Measurements from ENCODE around the gene CALN1.
"Not testable (repeated sequence)": the region's sequence is repeated elsewhere in the genome, so short reads cannot be mapped to it uniquely, and the experiment has no call there.

The CALN1 gene

DNA sequence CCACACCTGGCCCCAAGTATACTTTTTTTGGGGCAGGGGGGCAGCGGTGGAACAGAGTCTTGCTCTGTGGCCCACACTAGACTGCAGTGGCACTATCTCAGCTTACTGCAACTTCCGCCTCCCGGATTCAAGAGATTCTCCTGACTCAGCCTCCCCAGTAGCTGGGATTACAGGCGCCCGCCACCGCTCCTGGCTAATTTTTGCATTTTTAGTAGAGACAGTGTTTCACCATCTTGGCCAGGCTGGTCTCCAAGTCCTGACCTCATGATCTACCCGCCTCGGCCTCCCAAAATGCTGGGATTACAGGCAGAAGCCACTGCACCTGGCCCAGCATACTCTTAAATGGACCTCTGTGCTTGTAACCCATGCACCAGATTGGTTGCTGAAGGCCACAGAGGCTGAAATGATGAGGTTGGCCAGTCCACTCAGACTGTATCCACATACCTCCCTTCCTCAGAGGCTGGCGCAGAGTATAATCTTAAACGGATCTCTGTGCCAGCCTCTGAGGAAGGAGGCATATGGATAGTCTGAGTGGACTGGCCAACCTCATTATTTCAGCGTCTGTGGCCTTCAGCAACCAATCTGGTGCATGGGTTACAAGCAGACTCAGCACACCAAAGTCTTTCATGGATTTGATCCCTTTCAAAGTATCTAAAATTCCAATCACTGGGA, 3.0 kb downstream of the CALN1 start:
- DNase-seq: no peak

DNA sequence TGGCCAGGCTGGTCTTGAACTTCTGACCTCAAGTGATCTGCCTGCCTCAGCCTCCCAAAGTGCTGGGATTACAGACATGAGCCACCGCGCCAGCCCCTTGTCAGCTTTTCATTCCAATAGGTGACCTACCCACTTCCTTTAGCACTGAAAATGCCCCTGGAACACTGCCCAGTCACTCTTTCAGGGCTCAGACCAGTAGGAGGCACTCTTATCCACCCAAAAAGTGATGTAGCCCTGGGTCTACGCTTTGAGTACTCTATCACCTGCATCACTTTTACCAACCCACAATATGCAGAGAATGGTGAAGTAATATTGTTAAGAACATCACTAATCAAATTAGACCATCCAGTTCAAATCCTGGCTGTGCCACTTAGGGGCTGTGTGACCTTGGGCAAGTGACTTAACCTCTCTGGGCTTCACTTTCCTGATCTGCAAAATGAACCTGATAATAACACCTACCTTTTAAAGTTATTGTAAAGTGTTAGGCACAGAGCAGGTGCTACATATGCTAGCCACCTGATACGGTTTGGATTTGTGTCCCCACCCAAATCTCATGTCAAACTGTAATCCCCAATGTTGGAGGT, 5.2 kb downstream of the CALN1 start:
- DNase-seq: no peak

DNA sequence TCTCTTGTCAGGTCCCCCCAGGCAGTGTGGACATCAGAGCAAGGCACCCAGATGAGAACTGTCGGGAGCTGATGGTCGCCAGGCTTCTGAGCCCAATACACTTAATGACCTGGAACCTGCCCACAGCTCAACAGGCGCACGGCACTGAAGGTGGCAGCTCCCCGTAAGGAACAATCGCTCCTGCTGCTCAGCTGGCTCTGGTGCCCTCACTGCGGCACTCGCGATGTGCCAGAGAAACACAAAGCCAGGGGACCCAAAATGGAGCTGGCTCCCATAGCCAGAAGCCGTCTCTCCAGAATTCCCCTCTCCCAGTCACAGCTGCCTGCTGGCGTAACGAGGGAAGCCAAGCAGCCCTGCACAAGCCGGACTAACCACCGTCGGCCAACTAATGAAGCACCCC, 6.3 kb downstream of the CALN1 start:
- no peak for DNase-seq

DNA sequence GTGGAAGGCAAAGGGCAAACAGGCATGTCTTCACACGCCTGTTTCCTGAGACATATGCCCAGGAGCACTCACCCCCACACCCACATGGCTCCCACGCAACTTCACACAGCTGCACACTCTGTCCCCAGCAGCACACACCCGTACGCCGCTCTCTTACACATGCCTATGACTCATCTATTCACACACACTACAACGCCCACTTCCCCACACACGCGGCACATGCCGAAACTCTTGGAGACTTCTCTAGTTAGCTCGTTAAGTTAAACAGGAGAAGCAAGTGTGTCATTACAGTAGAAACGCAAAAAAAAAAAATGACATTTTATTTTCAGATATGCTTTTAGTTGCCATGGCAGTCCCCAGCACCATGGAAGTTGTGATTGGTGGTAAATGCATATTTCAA, 6.7 kb downstream of the CALN1 start:
- DNase-seq: no peak

DNA sequence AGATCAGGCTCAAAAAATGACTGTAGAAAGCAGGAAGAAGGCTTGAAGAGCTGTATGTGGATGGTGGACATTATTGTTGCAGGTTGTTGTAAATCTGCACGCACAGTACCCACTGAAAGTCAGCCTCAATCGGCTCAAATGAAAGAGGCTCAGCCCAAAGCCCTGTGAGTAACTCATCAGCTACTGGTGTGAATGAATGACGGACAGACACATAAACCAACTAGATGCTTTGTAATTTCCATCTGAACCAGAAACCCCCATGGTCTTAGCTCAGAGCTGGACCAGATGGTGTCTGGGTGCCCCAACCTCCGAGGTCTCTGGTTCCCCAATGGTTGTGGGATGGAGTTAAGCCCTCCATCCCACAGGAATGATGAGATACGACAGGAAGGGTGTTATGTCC, 7.4 kb downstream of the CALN1 start:
- no peak for DNase-seq

DNA sequence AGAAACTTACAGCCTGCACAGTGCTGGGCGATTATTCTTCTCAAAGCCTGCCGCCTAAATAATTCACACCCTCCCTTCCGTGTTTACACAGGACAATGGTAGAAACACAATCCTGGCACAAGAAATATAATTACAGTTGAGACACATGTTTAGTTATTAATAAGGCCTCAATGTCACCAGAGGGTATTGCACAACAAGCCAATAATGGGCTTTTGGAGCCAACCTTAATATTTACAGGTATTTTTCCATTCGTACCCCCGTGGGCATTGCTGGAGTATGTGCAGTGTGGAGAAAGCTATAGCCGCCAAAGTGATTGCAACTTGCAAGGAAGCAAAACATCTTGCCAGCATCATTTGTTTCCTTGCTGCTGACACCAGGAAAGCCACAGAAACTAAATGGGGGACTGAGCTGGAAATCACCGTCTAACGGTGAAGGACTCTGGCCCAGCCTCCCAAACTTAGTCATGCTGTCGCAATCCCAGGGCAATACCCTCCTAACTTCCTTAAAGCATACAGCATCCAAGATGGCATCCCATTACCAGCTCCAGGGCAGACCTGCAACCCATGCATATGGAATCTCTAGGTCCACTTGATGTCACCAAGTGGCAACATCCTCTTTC, 8.6 kb downstream of the CALN1 start:
- no peak for DNase-seq

DNA sequence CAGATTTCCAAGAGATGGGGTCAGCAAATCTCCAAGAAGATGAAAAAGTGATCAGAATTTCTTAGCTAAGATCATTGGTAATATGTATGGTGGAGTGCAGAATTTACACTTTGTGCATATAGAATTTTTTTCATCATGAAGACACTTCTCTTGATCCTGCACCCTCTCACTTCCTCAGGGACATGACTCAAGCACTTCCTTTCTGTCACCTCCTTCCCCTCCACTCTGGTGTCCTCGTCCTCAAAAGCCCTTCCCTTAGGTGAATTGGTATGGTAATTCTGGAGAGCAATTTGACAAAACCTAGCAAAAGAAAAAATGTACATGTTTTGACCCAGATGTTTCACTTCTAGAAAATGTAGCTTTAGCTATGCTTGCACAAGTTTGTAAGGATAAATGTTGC, 18.1 kb downstream of the CALN1 start:
- DNase-seq: no peak

DNA sequence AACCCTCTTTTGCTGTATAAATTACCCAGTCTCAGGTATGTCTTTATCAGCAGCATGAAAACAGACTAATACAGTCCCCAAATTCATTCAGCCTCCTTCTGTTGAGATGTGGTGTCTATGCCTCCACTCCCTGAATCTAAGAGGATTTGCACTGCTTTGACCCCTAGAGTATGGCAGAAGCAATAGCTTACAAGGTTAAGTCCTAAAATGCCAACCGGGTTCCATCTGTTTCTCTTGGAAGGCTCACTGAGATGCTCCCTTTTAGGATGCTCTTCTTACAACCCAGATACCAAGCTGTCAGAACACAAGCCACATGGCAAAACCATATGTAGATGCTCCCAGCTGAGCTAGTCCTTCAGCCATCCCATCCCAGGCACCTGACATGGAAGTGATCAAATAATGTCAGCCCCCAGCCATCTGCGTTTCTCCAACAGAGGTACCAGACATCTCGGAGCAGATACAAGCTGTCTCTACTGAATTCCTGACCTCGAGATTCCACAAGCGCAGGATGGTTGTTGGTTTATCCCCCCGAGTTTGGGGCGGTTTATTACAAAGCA, 20.2 kb downstream of the CALN1 start:
- DNase-seq: no peak

DNA sequence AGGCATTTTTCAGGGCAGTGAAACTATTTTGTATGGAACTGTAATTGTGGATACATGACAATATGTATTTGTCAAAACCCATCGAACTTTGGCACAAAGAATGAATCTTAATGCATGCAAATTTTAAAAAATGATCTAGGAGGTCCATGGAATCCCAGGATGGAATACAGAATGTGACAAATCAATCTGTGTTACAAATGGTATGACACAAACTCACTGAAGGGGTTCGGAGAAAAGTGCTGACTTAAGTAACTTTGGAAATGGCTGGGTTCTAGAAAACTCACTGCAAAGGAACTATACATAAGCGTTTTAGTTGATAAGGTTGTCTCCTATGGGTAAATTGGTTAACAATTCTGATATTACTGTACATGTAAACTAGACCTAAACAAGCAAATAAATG, 26.0 kb downstream of the CALN1 start:
- DNase-seq: no peak

DNA sequence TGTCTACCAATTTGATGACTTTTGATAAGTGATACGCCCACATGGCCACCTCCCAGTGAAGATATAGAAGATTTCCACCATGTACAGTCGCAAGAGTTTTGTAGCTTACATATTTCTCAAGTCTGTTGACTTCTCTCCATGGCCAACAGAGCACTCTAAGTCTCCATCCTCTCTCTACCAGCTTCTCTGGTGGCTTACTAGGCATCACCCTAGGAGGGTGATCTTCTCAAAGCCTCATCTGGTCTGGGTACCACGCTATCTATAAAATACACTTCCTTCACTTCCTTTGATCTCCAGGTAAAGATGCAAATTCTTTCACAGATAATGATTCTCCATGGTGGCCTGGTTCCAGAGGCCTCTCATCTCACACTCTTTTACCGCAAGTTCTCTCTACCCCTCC, 49.9 kb downstream of the CALN1 start:
- no peak for DNase-seq

DNA sequence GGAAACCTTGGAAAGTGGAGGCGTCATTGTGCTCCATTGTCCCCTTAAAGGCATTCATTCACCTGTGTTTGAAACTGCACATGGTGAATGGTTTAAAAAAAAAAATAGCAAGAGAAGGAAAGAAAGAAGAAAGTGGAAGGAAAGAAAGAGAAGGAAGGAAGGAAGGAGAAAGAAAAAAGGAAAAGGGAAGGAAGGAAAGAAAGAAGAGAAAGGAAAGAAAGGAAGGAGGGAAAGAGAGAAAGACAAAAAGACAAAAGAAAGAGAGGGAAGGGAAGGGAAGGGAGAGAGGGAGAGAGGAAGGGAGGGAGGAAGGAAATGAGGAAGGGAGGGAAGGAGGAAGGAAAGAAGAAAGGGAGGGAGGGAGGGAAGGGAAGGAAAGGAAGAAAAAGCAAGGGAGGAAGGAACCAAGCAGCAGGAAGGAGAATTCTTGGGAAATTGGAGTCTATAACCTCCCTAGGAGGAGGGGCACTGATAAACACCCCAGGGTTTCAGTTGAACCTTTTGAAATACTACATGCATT, 66.9 kb downstream of the CALN1 start:
- DNase-seq: no peak

DNA sequence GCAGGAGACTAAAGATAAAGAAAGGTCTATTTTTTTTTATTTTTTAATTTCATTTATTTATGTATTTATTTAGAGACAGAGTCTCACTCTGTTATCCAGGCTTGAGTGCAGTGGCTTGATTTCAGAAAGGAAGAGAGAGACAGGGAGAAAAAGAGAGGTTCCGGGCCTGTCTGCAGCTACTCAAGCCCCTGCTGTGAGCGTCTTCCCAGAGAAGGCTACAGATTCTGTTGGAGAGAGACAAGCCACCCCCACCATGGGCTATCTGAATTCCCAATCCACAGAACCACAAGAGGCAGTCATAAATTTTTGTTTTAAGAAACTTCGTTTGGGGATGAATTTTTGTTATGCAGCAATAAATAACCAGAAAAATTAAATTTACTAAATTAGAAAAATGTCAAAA, 68.1 kb downstream of the CALN1 start:
- no peak for DNase-seq

DNA sequence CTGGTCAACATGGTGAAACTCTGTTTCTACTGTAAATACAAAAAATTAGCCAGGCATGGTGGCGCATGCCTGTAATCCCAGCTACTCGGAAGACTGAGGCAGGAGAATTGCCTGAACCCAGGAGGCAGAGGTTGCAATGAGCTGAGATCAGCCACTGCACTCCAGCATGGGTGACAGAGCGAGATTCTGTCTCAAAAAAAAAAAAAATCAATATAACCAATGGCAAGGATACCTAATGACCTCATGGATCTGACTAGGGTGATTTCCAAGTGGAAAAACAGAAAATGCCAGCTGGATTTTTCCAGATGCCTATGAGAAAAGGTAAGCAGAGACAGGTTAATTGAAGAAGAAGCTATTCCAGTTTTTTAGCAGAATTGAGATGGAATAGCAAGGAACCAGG, 68.8 kb downstream of the CALN1 start:
- DNase-seq: not testable (repeated sequence)

DNA sequence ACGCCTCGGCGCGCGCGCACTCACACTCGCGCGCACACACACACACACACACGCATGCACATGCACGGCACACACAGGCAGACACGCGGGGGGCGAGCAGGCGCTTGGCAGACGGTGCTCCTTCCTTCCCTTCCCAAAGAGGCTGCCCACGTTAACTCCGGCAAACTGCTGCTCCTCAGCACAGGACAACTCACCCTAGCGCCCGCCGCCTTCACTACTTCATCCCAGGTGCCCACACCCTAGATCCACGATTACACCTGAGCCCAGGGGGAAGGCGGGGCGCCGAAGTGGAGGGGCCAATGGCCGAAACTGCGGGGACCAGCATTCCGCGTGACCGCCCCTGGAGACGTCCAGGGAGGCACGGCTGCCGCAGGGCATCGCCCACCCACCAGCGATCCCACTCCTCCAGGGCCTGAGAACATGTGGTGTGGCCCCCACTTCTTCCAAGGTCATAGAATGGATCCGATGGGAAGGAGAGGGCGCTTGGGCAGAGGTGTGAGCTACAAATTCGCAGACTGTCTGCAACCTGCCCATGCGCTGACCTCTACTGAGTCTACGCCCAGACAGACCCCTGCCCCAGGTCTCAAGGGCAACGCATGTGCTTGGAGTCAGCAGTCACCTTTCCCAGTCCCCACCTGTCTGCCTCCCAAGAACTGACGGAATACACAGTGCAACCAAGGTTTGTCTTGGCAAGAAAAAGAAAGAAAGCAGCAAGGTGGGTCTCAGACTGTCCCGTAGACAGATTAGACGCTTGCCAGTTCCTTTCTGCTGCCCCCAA, 74.6 kb downstream of the CALN1 start:
- no peak for DNase-seq

DNA sequence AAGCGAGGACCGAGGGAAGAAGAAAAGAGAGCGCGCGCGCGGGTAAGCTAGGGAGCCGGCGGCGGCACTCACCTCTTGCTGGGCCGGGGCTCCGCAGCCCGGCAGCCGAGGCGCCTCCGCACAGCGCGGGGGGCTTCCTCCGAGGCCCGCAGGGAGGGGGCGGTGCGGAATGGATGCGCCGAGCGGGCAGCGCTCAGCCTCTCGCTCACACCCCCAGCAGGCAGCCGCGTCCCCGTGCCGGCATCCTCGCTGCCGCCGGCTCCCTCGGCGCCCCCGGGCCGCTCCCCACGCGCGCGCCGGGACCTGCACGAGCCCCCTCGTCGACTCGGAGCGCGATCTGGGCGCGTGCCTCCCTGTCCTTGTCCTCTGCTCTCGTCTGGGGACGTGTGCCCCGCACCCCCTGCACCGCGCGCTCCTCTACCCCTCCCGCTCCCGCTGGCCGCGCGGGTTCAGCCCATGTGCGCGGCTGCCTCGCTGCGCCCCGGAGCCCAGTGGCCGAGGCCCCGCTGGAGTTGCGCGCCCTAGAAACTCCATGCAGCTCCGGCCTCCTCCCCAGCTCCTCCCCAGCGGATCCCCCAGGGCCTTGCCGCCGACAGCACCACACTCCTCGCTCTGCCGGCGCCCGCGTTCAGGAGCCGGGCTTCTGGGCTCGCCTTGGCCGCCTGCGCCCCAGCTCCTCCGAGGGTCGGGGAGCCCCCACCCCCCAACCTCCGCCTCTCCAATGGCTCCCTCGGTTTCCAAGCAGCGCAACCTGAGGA, 75.3 kb downstream of the CALN1 start:
- no peak for DNase-seq

DNA sequence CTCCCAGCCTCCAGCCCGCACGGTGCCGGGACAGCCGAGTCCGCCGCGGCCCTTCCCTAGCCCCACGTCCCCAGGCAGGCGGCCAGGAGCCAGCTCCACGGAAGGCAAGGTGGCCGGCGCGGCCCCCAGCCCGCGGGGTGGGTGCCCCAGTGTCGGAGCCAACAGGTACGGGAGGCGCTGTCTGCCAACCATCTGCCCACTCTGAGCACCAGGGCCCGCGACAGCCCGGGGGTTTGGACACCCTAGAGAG, 75.8 kb downstream of the CALN1 start:
- no peak for DNase-seq

DNA sequence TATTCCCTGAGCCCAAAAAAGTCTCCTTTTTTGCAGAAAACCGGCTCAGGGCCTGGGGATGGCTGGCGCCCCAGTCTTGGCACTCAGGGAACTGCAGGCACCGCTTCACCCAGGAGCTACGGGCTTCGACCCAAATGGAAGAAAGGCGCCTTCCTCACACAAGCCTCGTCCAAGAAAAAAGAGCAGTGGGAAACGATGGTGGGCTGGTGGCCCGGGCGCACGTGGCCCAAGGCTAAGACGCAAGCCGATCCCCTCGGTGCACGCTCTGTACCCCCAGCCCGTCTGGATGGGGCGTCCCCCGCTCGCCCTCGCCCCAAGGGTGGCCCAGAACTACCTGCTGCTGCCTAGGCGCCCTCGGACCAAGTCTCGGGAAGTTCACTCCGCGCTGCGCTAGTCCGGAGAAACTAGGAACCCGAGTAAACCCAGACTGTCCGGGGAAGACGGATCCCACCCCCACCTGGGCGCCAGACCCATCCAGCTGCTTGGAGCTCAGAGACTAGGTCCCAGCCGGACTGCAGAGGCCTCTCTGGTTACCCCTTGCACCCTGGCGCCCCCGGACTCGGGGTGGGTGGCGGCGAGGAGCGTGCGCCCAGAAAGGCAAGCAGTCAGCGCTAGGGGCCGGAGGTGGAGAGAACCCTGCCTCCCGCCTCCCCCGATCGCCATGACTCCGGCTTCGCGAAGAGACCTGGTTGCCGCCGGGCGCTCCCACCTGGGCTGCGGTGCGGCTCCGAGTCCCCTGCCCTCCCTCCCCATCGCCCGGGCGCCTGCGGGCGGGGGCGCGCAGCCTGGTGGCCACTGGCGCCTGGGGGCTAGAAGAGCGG, 76.4 kb downstream of the CALN1 start:
- no peak for DNase-seq

DNA sequence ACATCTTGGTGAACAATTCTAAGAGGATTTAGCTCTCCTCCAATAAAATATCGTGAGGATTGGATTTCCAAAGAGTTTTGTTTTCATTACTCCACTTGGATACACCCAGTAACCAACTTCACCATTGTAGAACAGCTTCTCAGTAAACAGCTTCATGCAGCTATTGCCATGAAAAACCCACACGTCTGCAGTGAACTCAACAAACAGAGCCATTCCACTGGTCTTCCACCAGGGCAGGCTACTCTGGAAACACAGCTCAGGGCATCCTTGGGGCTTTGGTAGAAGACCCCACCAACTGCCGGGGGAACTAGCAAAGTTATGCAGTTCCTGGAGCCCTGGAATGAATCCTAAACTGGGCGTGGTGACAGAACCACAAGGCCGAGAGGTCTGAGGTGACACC, 77.4 kb downstream of the CALN1 start:
- DNase-seq: no peak

DNA sequence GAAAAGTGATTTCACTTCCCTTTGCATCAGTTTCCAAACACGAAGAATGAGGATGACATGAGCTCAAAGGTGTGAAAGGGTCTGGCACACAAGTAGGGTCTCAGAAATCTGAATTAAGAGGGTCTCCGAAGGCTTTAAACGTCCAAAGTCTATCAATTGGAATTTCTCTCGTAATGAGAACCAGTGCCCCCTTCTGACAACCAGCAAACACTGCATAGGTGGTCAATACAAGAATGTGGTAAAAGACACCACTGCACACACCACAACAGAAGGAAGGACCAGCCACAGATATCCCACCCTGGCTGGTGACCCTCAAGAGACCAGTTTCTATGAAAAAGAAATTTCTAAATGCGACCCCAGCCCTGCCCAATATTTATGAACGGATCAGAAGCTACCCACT, 78.1 kb downstream of the CALN1 start:
- DNase-seq: no peak

DNA sequence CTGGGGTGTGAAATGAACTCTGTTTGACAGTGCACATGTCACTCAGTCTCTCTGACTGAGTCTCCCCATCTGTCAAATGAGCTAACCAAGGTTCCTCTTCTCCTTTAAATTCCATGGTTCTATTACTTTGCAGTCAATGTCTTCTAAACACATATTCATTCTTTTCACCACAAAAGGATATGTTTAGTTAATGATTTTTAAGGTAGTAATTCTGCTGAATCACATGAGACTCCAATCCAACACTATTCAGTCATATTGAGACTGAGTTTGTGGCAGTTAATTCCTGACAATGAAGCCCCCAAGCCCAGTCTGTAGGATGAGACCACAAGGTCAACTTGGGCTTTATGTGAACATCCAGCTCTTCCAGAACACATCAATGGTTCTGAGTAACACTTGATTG, 85.3 kb downstream of the CALN1 start:
- DNase-seq: no peak

DNA sequence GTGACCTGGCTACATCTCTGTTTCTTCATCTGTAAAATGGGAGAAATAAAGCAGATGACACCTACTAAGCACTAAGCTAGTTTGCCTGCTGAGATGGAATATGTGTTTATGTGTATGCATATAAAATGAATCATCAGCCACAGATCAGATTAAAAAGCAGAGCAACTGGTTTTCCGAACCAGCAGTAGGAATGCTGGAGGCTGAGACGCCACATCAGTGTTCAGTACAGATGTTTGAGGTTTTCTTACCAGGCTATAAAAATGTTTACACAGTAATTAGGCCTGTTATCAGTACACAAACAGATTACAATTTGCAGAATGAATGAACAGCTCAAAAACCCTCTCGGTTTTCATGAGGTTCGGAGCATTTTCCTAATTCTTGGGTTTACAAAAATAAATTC, 85.8 kb downstream of the CALN1 start:
- no peak for DNase-seq

DNA sequence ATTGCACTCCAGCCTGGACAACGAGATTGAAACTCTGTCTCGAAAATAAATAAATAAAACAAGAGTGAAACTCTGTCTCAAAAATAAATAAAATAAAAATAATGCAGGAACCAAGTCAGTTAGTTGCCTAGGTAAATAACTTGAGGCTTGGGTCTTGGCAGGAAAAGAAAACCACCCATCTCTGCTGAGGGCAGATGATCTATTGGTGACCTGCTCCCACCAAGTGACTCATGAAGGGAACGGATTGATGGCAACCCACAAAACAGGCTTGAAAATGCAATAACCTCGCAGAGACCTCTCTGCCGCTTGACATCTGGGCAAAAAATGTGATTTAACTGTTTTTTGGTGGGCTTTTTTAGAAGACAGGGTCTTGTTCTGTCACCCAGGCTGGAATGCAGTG, 86.6 kb downstream of the CALN1 start:
- no peak for DNase-seq

Data from NK-92 treated with Interleukin-12 subunit alpha and Interleukin-12 subunit beta, amount 100 ng/mL, for 24 hours (cell line).